Retinal pigment epithelial cell (primary cell): ENCODE data around the gene FAM120B.

Experiments
- DNase-seq: peaks from one replicate; pipeline ENCODE4 v3.0.0-alpha.2; 2010; ENCODE audit warnings: low read depth
- H3K4me3 ChIP-seq: 2 replicates; pipeline ENCODE4 v1.5.1; 2011; ENCODE audit warnings: mild to moderate bottlenecking, low read length, control low read depth, moderate library complexity
- TF ChIP-seq, protein P1 (sequence below): conservative IDR thresholded peaks from 2 replicates; pipeline ENCODE4 v1.5.1; 2011; ENCODE audit warnings: low read depth, low read length, control low read depth, inconsistent platforms

The FAM120B gene

DNA sequence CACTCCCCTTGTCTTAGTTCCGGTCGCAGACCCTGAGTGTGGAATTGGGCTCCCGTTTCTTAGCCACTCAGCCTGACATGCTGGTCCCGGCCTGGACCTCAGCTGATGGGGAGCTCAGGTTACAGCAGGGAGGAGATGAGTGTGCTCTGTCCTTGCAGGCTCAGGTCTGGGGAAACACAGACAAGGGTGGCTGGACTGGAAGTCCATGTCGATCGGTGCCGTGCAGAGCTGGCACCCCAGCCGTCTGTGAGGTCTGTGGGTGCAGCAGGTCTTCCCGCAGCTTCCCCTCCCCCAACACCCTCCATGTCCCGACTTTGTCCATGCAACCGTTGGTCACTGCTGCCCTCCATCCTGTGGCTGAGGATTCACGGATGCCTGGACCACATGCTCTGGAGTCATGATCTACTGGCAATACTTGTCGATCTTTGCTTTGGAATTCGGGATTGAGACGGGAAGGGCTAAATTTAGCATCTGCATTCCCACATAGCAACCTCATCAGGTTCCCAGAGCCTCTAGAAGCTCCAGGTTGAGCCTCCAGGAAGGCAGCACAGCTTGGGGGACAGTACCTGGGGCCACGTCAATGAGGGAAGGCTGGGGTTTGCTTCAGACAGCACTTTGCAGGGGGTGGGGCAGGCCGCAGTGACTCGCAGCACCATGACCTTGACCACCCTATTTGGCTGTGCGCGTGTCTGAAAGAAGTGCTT lies 127.7 kb downstream of the FAM120B start:
- H3K4me3 ChIP-seq = no peak overlapping the region
- TF ChIP-seq, protein P1, sequence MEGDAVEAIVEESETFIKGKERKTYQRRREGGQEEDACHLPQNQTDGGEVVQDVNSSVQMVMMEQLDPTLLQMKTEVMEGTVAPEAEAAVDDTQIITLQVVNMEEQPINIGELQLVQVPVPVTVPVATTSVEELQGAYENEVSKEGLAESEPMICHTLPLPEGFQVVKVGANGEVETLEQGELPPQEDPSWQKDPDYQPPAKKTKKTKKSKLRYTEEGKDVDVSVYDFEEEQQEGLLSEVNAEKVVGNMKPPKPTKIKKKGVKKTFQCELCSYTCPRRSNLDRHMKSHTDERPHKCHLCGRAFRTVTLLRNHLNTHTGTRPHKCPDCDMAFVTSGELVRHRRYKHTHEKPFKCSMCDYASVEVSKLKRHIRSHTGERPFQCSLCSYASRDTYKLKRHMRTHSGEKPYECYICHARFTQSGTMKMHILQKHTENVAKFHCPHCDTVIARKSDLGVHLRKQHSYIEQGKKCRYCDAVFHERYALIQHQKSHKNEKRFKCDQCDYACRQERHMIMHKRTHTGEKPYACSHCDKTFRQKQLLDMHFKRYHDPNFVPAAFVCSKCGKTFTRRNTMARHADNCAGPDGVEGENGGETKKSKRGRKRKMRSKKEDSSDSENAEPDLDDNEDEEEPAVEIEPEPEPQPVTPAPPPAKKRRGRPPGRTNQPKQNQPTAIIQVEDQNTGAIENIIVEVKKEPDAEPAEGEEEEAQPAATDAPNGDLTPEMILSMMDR = no peak
- no peak for DNase-seq

GRCh38 chr6:170434821-170435155 lies 128.2 kb downstream of the FAM120B start:
- H3K4me3 ChIP-seq = no peak overlapping the region
- DNase-seq = no peak
- TF ChIP-seq, protein P1 = no peak

- DNase-seq = no peak
- TF ChIP-seq, protein P1 = no peak
- H3K4me3 ChIP-seq = no peak overlapping the region
Measured at GRCh38 chr6:170435766-170436165, 129.2 kb downstream of the FAM120B start.

DNA sequence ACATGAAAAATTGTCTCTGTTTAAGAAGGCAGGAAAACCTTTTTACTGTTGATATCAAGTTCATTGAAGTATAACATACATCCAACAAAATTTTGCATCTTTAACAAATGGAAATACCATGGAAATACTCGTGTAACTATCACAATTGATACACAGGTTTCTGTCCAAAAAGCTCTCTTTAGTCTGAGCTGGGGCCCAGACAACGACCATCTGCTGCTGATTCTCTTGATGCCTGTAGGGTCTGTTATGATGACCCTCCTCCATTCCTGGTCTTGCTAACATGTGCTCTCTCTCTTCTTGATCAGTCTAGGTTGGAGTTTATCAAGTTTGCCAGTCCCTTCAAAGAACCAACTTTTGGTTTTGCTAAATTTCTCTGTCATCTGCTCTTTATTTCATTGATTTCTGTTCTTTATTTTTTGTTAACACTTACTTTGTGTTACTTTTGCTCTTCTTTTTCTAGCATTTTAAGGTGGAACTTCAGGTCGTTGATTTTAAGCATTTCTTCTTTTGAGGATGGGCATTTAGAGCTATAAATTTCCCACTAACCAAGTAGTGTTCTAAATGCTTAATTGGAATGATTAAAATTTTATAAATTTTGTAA lies 129.8 kb downstream of the FAM120B start:
- DNase-seq = no peak
- TF ChIP-seq, protein P1 = no peak
- no peak overlapping the region for H3K4me3 ChIP-seq

DNA sequence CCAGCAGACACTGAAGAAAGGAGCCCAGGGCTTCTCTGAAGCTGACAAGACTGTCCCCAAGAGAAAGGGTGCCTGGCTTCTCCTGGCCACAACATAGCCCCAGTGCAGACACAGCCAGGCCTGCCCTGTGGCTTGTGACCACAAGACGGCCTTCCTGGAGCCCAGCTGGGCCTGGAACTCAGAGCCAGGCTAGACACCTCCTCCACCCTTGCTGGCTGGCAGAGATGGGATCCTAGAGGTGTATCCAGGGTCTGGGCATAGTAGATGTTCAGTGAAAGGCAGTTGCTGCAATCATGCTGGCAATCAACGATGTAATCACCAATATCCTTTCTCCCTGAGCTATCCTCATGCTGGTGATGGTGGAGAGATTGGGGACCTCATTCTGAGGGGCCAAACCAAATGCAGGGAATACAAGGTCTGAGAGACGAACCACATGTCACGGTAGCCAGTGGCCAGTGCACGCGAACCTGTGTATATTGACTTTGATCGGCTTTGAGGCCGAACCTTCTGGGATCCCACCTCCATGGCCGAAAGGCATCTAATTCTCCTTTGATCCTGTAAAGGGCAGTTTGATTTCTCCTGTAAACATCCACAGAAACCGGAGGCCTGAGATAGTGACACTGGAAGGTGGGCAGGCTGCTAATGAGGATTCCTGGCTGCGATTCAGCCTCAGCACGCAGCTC lies 131.3 kb downstream of the FAM120B start:
- TF ChIP-seq, protein P1 = no peak
- DNase-seq = no peak
- peak overlapping the region; percentile 29 for H3K4me3 ChIP-seq

- H3K4me3 ChIP-seq = peak overlapping the region; percentile 29
- DNase-seq = peak; percentile 97
- TF ChIP-seq, protein P1 = no peak
Measured at GRCh38 chr6:170438402-170438753, 131.8 kb downstream of the FAM120B start.

- no peak overlapping the region for H3K4me3 ChIP-seq
- TF ChIP-seq, protein P1 = no peak
- no peak for DNase-seq
Measured at GRCh38 chr6:170438861-170439260, 132.3 kb downstream of the FAM120B start.
